GM04503 (cell line): ENCODE results near the gene TTC32.
"Not testable (repeated sequence)": the region's sequence is repeated elsewhere in the genome, so short reads cannot be mapped to it uniquely, and the experiment has no call there.

Source experiments
- DNase-seq: peaks from one replicate; pipeline ENCODE4 v3.0.0-alpha.2; 2012; ENCODE audit warnings: low read depth

Gene TTC32

GRCh38 chr2:19899985-19900930 lies 1.5 kb downstream of the TTC32 start:
- DNase-seq: no peak

GRCh38 chr2:19898592-19899329 lies 3.0 kb downstream of the TTC32 start:
- DNase-seq: no peak

GRCh38 chr2:19897623-19898245 lies 4.0 kb downstream of the TTC32 start:
- no peak for DNase-seq

GRCh38 chr2:19895535-19895934 lies 6.2 kb downstream of the TTC32 start:
- DNase-seq: no peak

GRCh38 chr2:19894134-19894792 lies 7.5 kb downstream of the TTC32 start:
- DNase-seq: no peak

- peak; percentile 67 for DNase-seq
Measured at GRCh38 chr2:19893520-19894133, 8.2 kb downstream of the TTC32 start.

GRCh38 chr2:19891971-19892370 lies 9.8 kb downstream of the TTC32 start:
- DNase-seq: not testable (repeated sequence)

- DNase-seq: no peak
Measured at GRCh38 chr2:19890104-19890503, 11.7 kb downstream of the TTC32 start.

- no peak for DNase-seq
Measured at GRCh38 chr2:19888831-19889230, 13.0 kb downstream of the TTC32 start.

- DNase-seq: no peak
Measured at GRCh38 chr2:19887510-19887909, 14.3 kb downstream of the TTC32 start.

GRCh38 chr2:19886261-19886660 lies 15.5 kb downstream of the TTC32 start:
- DNase-seq: no peak

- no peak for DNase-seq
Measured at GRCh38 chr2:19885791-19886190, 16.0 kb downstream of the TTC32 start.

- DNase-seq: no peak
Measured at GRCh38 chr2:19883971-19884720, 17.6 kb downstream of the TTC32 start.

- no peak for DNase-seq
Measured at GRCh38 chr2:19883486-19883885, 18.3 kb downstream of the TTC32 start.

- DNase-seq: no peak
Measured at GRCh38 chr2:19882286-19882685, 19.5 kb downstream of the TTC32 start.

- DNase-seq: no peak
Measured at GRCh38 chr2:19881908-19882265, 19.9 kb downstream of the TTC32 start.

- DNase-seq: no peak
Measured at GRCh38 chr2:19881221-19881907, 20.4 kb downstream of the TTC32 start.

GRCh38 chr2:19880191-19880590 lies 21.6 kb downstream of the TTC32 start:
- DNase-seq: not testable (repeated sequence)

- no peak for DNase-seq
Measured at GRCh38 chr2:19879120-19879519, 22.7 kb downstream of the TTC32 start.

GRCh38 chr2:19878268-19879046 lies 23.3 kb downstream of the TTC32 start:
- no peak for DNase-seq
